A549 (cell line): ENCODE results near the gene ATXN2. TPM values are rescaled to one million over a fixed set of nuclear protein-coding genes. Genes with fewer than 3 reads are reported as not detected.

Experiments used
- ATAC-seq, 2 experiments: fragments of 200-7000 bp in 1 of 2; fragments of >200 bp in 1 of 2; cut with Nextera tagmentation in 1 of 2; cut with Tn5 transposase in 1 of 2; 3 replicates each; pipeline versions ENCODE4 v1.8.0 to v1.9.1; 2018 to 2020; ENCODE audit warnings: mild to moderate bottlenecking in 1 of 2, moderate library complexity in 1 of 2
- CTCF ChIA-PET: fragments of 300-600 bp; sonication (Branson Sonifier 250); formaldehyde crosslinking; extraction: SDS; loops from one replicate; lab custom pipeline; 2021; ENCODE audit warnings: antibody characterized with exemption, inconsistent platforms; lab: Yijun Ruan, JAX
- POLR2A ChIA-PET: fragments of 350-600 bp; formaldehyde crosslinking; extraction: SDS; loops from one replicate; lab custom pipeline; 2021; ENCODE audit warnings: antibody characterized with exemption, inconsistent platforms; lab: Yijun Ruan, JAX
- DNase-seq, 2 experiments: peaks; one replicate each; pipeline versions ENCODE4 v3.0.0 to v3.0.0-alpha.2; 2011 to 2016; ENCODE audit warnings: low read depth in 1 of 2, low spot score in 1 of 2
- FAIRE-seq: peaks from 2 replicates; lab custom pipeline; 2011; peaks lifted over from hg19 to GRCh38; lab: Jason Lieb, UNC
- H3K27ac ChIP-seq, 2 experiments: fragments of >200 bp; sonication (Bioruptor Twin); formaldehyde crosslinking; 3 replicates each; pipeline ENCODE4 v1.5.1; 2016 to 2017
- H3K4me1 ChIP-seq: fragments of >200 bp; sonication (Bioruptor Twin); formaldehyde crosslinking; 3 replicates; pipeline ENCODE4 v1.6.1; 2016
- H3K4me2 ChIP-seq: fragments of >200 bp; sonication (Bioruptor Twin); formaldehyde crosslinking; 3 replicates; pipeline ENCODE4 v1.6.1; 2016
- H3K4me3 ChIP-seq: fragments of >200 bp; sonication (Bioruptor Twin); formaldehyde crosslinking; 3 replicates; pipeline ENCODE4 v1.5.1; 2016
- H3K9me3 ChIP-seq: fragments of >200 bp; sonication (Bioruptor Twin); formaldehyde crosslinking; 3 replicates; pipeline ENCODE4 v1.6.1; 2016
- CHD4 ChIP-seq: fragments of 200-600 bp; sonication (generic); IDR thresholded peaks from 2 replicates; pipeline ENCODE4 v1.6.1; 2016; ENCODE audit warnings: antibody characterized with exemption, mild to moderate bottlenecking, borderline replicate concordance
- CTCF ChIP-seq: fragments of >200 bp; sonication (Bioruptor Twin); formaldehyde crosslinking; IDR thresholded peaks from 3 replicates; pipeline ENCODE4 v1.5.1; 2016
- EHMT2 ChIP-seq: fragments of 200-600 bp; sonication (generic); IDR thresholded peaks from 2 replicates; pipeline ENCODE4 v1.6.1; 2016; ENCODE audit warnings: antibody characterized with exemption, low read depth, mild to moderate bottlenecking, moderate library complexity
- EP300 ChIP-seq, 2 experiments: fragments of >200 bp; sonication (Bioruptor Twin); formaldehyde crosslinking; IDR thresholded peaks; 2 replicates in 1 of 2; 3 replicates in 1 of 2; pipeline ENCODE4 v1.6.1; 2016 to 2017
- HDAC2 ChIP-seq: fragments of 200-600 bp; sonication (generic); IDR thresholded peaks from 2 replicates; pipeline ENCODE4 v1.6.1; 2016
- HEYL ChIP-seq: fragments of 250-450 bp; sonication (Bioruptor Pico); IDR thresholded peaks from 2 replicates; pipeline ENCODE4 v1.8.0; 2021; ENCODE audit warnings: mild to moderate bottlenecking, moderate library complexity
- HOXA7 ChIP-seq: fragments of 250-450 bp; sonication (Bioruptor Pico); IDR thresholded peaks from 2 replicates; pipeline ENCODE4 v1.5.0; 2020; ENCODE audit warnings: mild to moderate bottlenecking, moderate library complexity
- JUN ChIP-seq, 2 experiments: fragments of >200 bp; sonication (Bioruptor Twin); formaldehyde crosslinking; IDR thresholded peaks; 2 replicates in 1 of 2; 3 replicates in 1 of 2; pipeline ENCODE4 v1.6.1; 2016 to 2017
- KDM5A ChIP-seq: fragments of 200-600 bp; sonication (generic); IDR thresholded peaks from 2 replicates; pipeline ENCODE4 v1.6.1; 2016; ENCODE audit warnings: antibody characterized with exemption, mild to moderate bottlenecking
- NFE2L2 ChIP-seq: fragments of 150-350 bp; conservative IDR thresholded peaks from 2 replicates; pipeline ENCODE4 v1.6.1; 2014; ENCODE audit warnings: low read length
- NR3C1 ChIP-seq: fragments of >200 bp; sonication (Bioruptor Twin); formaldehyde crosslinking; IDR thresholded peaks from 3 replicates; pipeline ENCODE4 v1.6.1; 2017
- POLR2A ChIP-seq: IDR thresholded peaks from 2 replicates; pipeline ENCODE4 v1.6.1; 2012; ENCODE audit warnings: mild to moderate bottlenecking, low read length
- POLR2AphosphoS2 ChIP-seq: conservative IDR thresholded peaks from 2 replicates; pipeline ENCODE4 v1.6.1; 2012; ENCODE audit warnings: low read length, improper control_type of control experiment, inconsistent platforms
- RAD21 ChIP-seq, 2 experiments: fragments of >200 bp in 1 of 2; sonication (Bioruptor Twin) in 1 of 2; formaldehyde crosslinking in 1 of 2; IDR thresholded peaks in 1 of 2; conservative IDR thresholded peaks in 1 of 2; 2 replicates in 1 of 2; 3 replicates in 1 of 2; pipeline ENCODE4 v1.6.1; 2012 to 2018; ENCODE audit warnings: inconsistent platforms in 1 of 2
- SMC3 ChIP-seq: fragments of >200 bp; sonication (Bioruptor Twin); formaldehyde crosslinking; IDR thresholded peaks from 3 replicates; pipeline ENCODE4 v1.6.1; 2018; ENCODE audit warnings: inconsistent platforms
- SREBF2 ChIP-seq: fragments of 450-650 bp; IDR thresholded peaks from 2 replicates; pipeline ENCODE4 v1.6.1; 2014; ENCODE audit warnings: mild to moderate bottlenecking, moderate library complexity
- TFCP2L1 ChIP-seq: fragments of 250-450 bp; sonication (Bioruptor Pico); IDR thresholded peaks from 2 replicates; pipeline ENCODE4 v1.5.0; 2021; ENCODE audit warnings: mild to moderate bottlenecking
- USF2 ChIP-seq: fragments of 450-650 bp; IDR thresholded peaks from 2 replicates; pipeline ENCODE4 v1.6.1; 2014; ENCODE audit warnings: antibody characterized with exemption
- ZC3H11A ChIP-seq: fragments of 450-650 bp; IDR thresholded peaks from 2 replicates; pipeline ENCODE4 v1.6.1; 2014; ENCODE audit warnings: antibody characterized with exemption, mild to moderate bottlenecking
- WGBS: methylation state at CpG from one replicate; pipeline ENCODE4 v1.1.6; 2017; ENCODE audit errors: missing lambda C conversion rate; 5-methylcytosine and 5-hydroxymethylcytosine counted together
- polyA plus RNA-seq, 4 experiments: library from polyadenylated mRNA; depleted of rRNA in 3 of 4; stranded (reverse); fragments of >200 nt; fragmentation: RNase III in 1 of 4; extraction: RNeasy Plus Mini Kit Qiagen cat#74134 plus additional on column Dnase treatment in 1 of 4; gene quantifications; 2 replicates in 3 of 4; 3 replicates in 1 of 4; pipeline ENCODE4 v1.2.3, GENCODE V29; 2011 to 2017
- TF ChIP-seq, protein P1 (sequence below): fragments of 250-450 bp; sonication (Bioruptor Pico); IDR thresholded peaks from 2 replicates; pipeline ENCODE4 v1.5.0; 2021; ENCODE audit warnings: mild to moderate bottlenecking, moderate library complexity, borderline replicate concordance
- TF ChIP-seq, protein P2 (sequence below): fragments of 200-600 bp; sonication (generic); IDR thresholded peaks from 2 replicates; pipeline ENCODE4 v1.6.1; 2016; ENCODE audit warnings: antibody characterized with exemption, mild to moderate bottlenecking, moderate library complexity
- TF ChIP-seq, protein P3 (sequence below): fragments of 150-350 bp; IDR thresholded peaks from 2 replicates; pipeline ENCODE4 v1.6.1; 2014; ENCODE audit warnings: low read depth, mild to moderate bottlenecking, low read length

The ATXN2 gene
- polyA plus RNA-seq, 2 of the 4 experiments (the other 2 are of a cell fraction), result 24.8 to 30.6 TPM

DNA sequence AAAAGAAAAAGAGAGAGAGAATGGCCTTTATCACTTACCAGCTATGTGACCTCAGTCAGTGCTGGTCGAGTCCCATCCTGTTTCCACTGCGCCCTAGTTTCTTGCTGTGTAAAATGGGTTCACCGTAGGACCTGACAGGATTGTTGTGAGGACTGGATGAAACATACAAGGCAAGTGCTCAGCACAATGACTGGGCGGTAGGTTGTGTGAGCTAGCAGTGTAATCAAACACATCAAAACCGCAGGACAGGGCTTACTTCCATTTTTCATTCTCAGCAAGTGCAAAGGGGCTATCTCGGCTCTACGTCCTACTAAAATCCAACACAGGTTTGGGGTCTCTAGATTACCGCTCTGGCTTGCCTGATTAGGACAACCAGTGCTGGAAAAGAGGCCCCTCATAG lies 36.4 kb upstream of the ATXN2 start:
- TF ChIP-seq NR3C1, result no peak
- no peak for TF ChIP-seq POLR2A
- no peak for TF ChIP-seq RAD21 (conservative IDR thresholded peaks at IDR 0.05 in 1 of 2, IDR thresholded peaks at IDR 0.05 in 1 of 2)
- TF ChIP-seq POLR2AphosphoS2, result no peak
- TF ChIP-seq, protein P1, sequence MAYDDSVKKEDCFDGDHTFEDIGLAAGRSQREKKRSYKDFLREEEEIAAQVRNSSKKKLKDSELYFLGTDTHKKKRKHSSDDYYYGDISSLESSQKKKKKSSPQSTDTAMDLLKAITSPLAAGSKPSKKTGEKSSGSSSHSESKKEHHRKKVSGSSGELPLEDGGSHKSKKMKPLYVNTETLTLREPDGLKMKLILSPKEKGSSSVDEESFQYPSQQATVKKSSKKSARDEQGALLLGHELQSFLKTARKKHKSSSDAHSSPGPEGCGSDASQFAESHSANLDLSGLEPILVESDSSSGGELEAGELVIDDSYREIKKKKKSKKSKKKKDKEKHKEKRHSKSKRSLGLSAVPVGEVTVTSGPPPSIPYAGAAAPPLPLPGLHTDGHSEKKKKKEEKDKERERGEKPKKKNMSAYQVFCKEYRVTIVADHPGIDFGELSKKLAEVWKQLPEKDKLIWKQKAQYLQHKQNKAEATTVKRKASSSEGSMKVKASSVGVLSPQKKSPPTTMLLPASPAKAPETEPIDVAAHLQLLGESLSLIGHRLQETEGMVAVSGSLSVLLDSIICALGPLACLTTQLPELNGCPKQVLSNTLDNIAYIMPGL (CRISPR knock-in tag), result no peak
- no peak for TF ChIP-seq HDAC2
- no peak for TF ChIP-seq NFE2L2
- no peak for TF ChIP-seq HEYL
- TF ChIP-seq, all 56 proteins: peak for 0
- CTCF ChIA-PET, result interaction anchor here (0.6 to 0.7 kb wide), 2 partner anchors 26 to 928 kb away, joined by 3 read pairs; no protein-coding TSS in a partner anchor
- no peak overlapping the region for H3K4me3 ChIP-seq
- ATAC-seq (peak; percentile 34 to 47; a peak in 3 of 6 replicates), FAIRE-seq (no peak), DNase-seq (no peak)
- H3K4me2 ChIP-seq, result no peak overlapping the region
- POLR2A ChIA-PET, result interaction anchor here (0.7 kb wide), 1 partner anchor 24 kb away, joined by 3 read pairs; no protein-coding TSS in a partner anchor
- no peaks in the 10 kb centered on the region for H3K4me1 ChIP-seq
- H3K27ac ChIP-seq, result no peak overlapping the region
- H3K9me3 ChIP-seq, result no peaks in the 10 kb centered on the region
- 86% methylated on average over 8 of the region's 8 CpGs for WGBS

DNA sequence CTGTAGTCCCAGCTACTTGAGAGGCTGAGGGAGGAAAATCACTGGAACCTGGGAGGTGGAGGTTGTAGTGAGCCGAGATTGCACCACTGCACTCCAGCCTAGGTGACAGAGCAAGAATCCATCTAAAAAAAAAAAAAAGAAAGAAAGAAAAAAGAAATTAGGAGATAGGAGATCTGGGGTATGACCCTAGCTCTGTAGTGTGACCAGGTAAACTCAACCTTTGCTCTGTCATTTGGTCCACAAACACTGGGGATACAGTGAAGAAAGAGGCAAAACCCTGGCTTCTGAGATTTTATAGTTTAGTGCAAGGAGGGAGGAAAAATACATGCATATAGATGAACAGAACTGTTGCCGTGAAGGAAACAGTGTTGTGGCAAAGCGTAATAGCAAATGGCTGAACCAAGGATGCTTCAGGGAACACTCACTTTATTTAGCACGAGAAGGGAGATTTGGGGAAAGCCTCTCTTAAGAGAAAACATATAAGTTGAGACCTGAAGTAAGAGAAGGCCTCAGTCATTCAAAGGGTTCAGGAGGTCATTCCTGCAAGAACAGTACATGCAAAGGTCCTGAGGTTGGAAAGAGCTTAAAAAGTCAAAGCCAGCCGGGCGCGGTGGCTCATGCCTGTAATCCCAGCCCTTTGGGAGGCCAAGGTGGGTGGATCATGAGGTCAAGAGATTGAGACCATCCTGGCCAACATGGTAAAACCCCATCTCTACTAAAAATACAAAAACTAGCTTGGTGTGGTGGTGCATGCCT lies 29.6 kb upstream of the ATXN2 start:
- no peak for TF ChIP-seq ZC3H11A
- TF ChIP-seq TFCP2L1 (CRISPR knock-in tag), result no peak
- TF ChIP-seq KDM5A, result no peak
- no peak for TF ChIP-seq CTCF
- TF ChIP-seq, protein P2, sequence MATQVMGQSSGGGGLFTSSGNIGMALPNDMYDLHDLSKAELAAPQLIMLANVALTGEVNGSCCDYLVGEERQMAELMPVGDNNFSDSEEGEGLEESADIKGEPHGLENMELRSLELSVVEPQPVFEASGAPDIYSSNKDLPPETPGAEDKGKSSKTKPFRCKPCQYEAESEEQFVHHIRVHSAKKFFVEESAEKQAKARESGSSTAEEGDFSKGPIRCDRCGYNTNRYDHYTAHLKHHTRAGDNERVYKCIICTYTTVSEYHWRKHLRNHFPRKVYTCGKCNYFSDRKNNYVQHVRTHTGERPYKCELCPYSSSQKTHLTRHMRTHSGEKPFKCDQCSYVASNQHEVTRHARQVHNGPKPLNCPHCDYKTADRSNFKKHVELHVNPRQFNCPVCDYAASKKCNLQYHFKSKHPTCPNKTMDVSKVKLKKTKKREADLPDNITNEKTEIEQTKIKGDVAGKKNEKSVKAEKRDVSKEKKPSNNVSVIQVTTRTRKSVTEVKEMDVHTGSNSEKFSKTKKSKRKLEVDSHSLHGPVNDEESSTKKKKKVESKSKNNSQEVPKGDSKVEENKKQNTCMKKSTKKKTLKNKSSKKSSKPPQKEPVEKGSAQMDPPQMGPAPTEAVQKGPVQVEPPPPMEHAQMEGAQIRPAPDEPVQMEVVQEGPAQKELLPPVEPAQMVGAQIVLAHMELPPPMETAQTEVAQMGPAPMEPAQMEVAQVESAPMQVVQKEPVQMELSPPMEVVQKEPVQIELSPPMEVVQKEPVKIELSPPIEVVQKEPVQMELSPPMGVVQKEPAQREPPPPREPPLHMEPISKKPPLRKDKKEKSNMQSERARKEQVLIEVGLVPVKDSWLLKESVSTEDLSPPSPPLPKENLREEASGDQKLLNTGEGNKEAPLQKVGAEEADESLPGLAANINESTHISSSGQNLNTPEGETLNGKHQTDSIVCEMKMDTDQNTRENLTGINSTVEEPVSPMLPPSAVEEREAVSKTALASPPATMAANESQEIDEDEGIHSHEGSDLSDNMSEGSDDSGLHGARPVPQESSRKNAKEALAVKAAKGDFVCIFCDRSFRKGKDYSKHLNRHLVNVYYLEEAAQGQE, result no peak
- TF ChIP-seq JUN (IDR thresholded peaks at IDR 0.05), result no peak
- no peak for TF ChIP-seq HEYL
- no peak for TF ChIP-seq USF2
- TF ChIP-seq HOXA7 (CRISPR knock-in tag), result no peak
- no peak for TF ChIP-seq SREBF2
- no peak for TF ChIP-seq CHD4
- no peak for TF ChIP-seq EP300 (IDR thresholded peaks at IDR 0.05)
- no peak for TF ChIP-seq SMC3
- TF ChIP-seq, protein P3, sequence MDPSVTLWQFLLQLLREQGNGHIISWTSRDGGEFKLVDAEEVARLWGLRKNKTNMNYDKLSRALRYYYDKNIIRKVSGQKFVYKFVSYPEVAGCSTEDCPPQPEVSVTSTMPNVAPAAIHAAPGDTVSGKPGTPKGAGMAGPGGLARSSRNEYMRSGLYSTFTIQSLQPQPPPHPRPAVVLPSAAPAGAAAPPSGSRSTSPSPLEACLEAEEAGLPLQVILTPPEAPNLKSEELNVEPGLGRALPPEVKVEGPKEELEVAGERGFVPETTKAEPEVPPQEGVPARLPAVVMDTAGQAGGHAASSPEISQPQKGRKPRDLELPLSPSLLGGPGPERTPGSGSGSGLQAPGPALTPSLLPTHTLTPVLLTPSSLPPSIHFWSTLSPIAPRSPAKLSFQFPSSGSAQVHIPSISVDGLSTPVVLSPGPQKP, result no peak
- TF ChIP-seq EHMT2, result no peak
- ATAC-seq (no peak; a peak in 1 of 6 replicates), FAIRE-seq (no peak), DNase-seq (no peak)
- CTCF ChIA-PET, result interaction anchor here (0.6 to 1.5 kb wide), 4 partner anchors 12 to 184 kb away, joined by 3 to 5 read pairs (median 3); no protein-coding TSS in a partner anchor
- no peaks in the 10 kb centered on the region for H3K4me1 ChIP-seq
- WGBS, result 88% methylated on average over 7 of the region's 7 CpGs
- no peak overlapping the region for H3K4me3 ChIP-seq
- POLR2A ChIA-PET, result no interaction called here
- no peak overlapping the region for H3K27ac ChIP-seq
- H3K4me2 ChIP-seq, result no peak overlapping the region
- no peaks in the 10 kb centered on the region for H3K9me3 ChIP-seq
